GM23248 (cell line): ENCODE measurements around the gene OIP5. TPM values are rescaled to one million over a fixed set of nuclear protein-coding genes. Genes with fewer than 3 reads are reported as not detected.
"Not testable (repeated sequence)": the region's sequence is repeated elsewhere in the genome, so short reads cannot be mapped to it uniquely, and the experiment has no call there.

Source experiments
- DNase-seq: peaks from one replicate; pipeline ENCODE4 v3.0.0-alpha.2; 2015
- H2AFZ ChIP-seq: fragments of 200-600 bp; sonication (generic); 2 replicates; pipeline ENCODE4 v1.6.1; 2016; ENCODE audit warnings: antibody characterized with exemption
- H3F3A ChIP-seq: fragments of 200-600 bp; sonication (generic); 2 replicates; pipeline ENCODE4 v1.6.1; 2016; ENCODE audit warnings: mild to moderate bottlenecking, antibody characterized with exemption, mixed run types; ENCODE audit not compliant: insufficient read depth
- H3K27ac ChIP-seq: fragments of 200-600 bp; sonication (generic); 2 replicates; pipeline ENCODE4 v1.5.1; 2016; ENCODE audit warnings: mild to moderate bottlenecking
- H3K27me3 ChIP-seq: fragments of 200-600 bp; sonication (generic); replicated peaks from 2 replicates; pipeline ENCODE4 v1.6.1; 2016; ENCODE audit warnings: mild to moderate bottlenecking; ENCODE audit not compliant: insufficient read depth
- H3K36me3 ChIP-seq: fragments of 200-600 bp; sonication (generic); 2 replicates; pipeline ENCODE4 v1.6.1; 2016; ENCODE audit warnings: low read depth, mild to moderate bottlenecking
- H3K4me1 ChIP-seq: fragments of 200-600 bp; sonication (generic); 2 replicates; pipeline ENCODE4 v1.6.1; 2016; ENCODE audit warnings: mild to moderate bottlenecking; ENCODE audit not compliant: insufficient read depth
- H3K4me2 ChIP-seq: fragments of 200-600 bp; sonication (generic); one replicate; pipeline ENCODE4 v1.6.1; 2016; ENCODE audit warnings: mild to moderate bottlenecking; ENCODE audit not compliant: unreplicated experiment
- H3K4me3 ChIP-seq: fragments of 200-600 bp; sonication (generic); 2 replicates; pipeline ENCODE4 v1.5.1; 2016; ENCODE audit warnings: mild to moderate bottlenecking
- H3K79me2 ChIP-seq: fragments of 200-600 bp; sonication (generic); 2 replicates; pipeline ENCODE4 v1.6.1; 2016; ENCODE audit warnings: mild to moderate bottlenecking; ENCODE audit not compliant: insufficient read depth
- H3K9ac ChIP-seq: fragments of 200-600 bp; sonication (generic); 2 replicates; pipeline ENCODE4 v1.6.1; 2016; ENCODE audit warnings: mild to moderate bottlenecking
- H3K9me2 ChIP-seq: fragments of 200-600 bp; sonication (generic); 2 replicates; pipeline ENCODE4 v1.6.1; 2016; ENCODE audit warnings: mixed run types, mild to moderate bottlenecking, moderate library complexity; ENCODE audit not compliant: insufficient read depth
- H3K9me3 ChIP-seq: fragments of 200-600 bp; sonication (generic); one replicate; pipeline ENCODE4 v1.6.1; 2017; ENCODE audit warnings: low read depth
- H4K20me1 ChIP-seq: fragments of 200-600 bp; sonication (generic); 2 replicates; pipeline ENCODE4 v1.6.0; 2016; ENCODE audit not compliant: insufficient read depth
- EZH2 ChIP-seq: fragments of 200-600 bp; sonication (generic); IDR thresholded peaks from 2 replicates; pipeline ENCODE4 v1.6.1; 2018; ENCODE audit warnings: antibody characterized with exemption, mild to moderate bottlenecking; ENCODE audit not compliant: insufficient read depth, poor library complexity, severe bottlenecking
- EZH2phosphoT487 ChIP-seq: fragments of 200-600 bp; sonication (generic); IDR thresholded peaks from 2 replicates; pipeline ENCODE4 v1.6.1; 2018; ENCODE audit warnings: antibody characterized with exemption, moderate library complexity, mild to moderate bottlenecking, low read depth; ENCODE audit not compliant: insufficient read depth
- WGBS, 2 experiments: methylation state at CpG; one replicate each; pipeline ENCODE4 v1.1.6; 2015 to 2017; ENCODE audit warnings: low lambda C conversion rate in 2 of 2, low coverage in 1 of 2; ENCODE audit errors: missing lambda C conversion rate in 2 of 2; 5-methylcytosine and 5-hydroxymethylcytosine counted together
- in situ Hi-C: fragments of 300-500 bp; cut with MboI; formaldehyde crosslinking; loops from 2 replicates; pipeline ENCODE4 v1.15.0; 2020
- polyA plus RNA-seq: library from polyadenylated mRNA; unstranded; fragments of >200 nt; fragmentation: Nextera tagmentation; extraction: Ambion mirVana; gene quantifications from 2 replicates; pipeline ENCODE4 v1.2.1, GENCODE V29; 2016
- total RNA-seq: library from RNA; depleted of rRNA; stranded (reverse); fragments of >200 nt; shearing (Covaris generic); gene quantifications from 2 replicates; pipeline ENCODE4 v1.2.3, GENCODE V29; 2014; rRNA removed

OIP5 gene
- total and polyA plus RNA-seq, 2 experiments from 2014 or later: 7.3 to 7.8 TPM

GRCh38 chr15:41263891-41264351 is 68.5 kb downstream of the OIP5 start:
- Histone ChIP-seq H3K27ac (no peak overlapping the region), H3K79me2 (no peaks in the 10 kb centered on the region), H3K36me3 (peaks cover 5% of the 10 kb centered on the region; the same call in 1 of the 2 replicates), H3K27me3 (no peaks in the 10 kb centered on the region), H3F3A (0 out of 2 replicates have a peak, but pooled peaks cover 6% of the 10 kb centered on the region), H2AFZ (no peak overlapping the region), H3K4me3 (no peak overlapping the region), H3K9me2 (no peaks in the 10 kb centered on the region), H3K4me2 (no peak overlapping the region), H3K9ac (no peak overlapping the region), H3K4me1 (no peaks in the 10 kb centered on the region), H4K20me1 (no peaks in the 10 kb centered on the region), H3K9me3 (no peaks in the 10 kb centered on the region)
- TF ChIP-seq EZH2 (no peak), EZH2phosphoT487 (no peak)
- peak; percentile 4 for DNase-seq
- in situ Hi-C loops: no loop called here
- 77 to 78% methylated on average over 6 of the region's 6 CpGs for WGBS, 2 experiments

DNA sequence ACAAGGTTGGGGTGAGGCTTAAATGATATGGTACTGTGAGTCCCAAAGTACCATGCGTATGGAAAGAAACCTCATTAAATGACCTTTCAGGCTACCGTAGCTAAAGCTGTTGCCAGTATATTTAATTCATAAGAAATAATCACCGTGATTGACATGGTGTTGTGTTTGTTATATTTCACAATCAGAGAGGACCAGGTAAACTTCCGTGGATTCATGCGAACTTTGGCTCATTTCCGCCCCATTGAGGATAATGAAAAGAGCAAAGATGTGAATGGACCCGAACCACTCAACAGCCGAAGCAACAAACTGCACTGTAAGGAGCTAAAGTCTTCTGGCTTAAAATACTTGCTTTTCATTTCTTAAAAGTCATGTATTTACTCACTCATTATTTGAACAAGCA is 69.8 kb downstream of the OIP5 start:
- TF ChIP-seq EZH2phosphoT487 (no peak), EZH2 (no peak)
- no peak overlapping the region for H3K27ac ChIP-seq
- H3F3A ChIP-seq: peaks cover 12% of the 10 kb centered on the region; the same call in 1 of the 2 replicates
- in situ Hi-C loops: no loop called here
- H3K79me2 ChIP-seq: no peaks in the 10 kb centered on the region
- H3K4me1 ChIP-seq: no peaks in the 10 kb centered on the region
- no peak overlapping the region for H3K4me2 ChIP-seq
- H4K20me1 ChIP-seq: no peaks in the 10 kb centered on the region
- no peak overlapping the region for H2AFZ ChIP-seq
- 88 to 94% methylated on average over 8 of the region's 8 CpGs for WGBS, 2 experiments
- H3K27me3 ChIP-seq: no peaks in the 10 kb centered on the region
- no peak overlapping the region for H3K9ac ChIP-seq
- no peaks in the 10 kb centered on the region for H3K9me3 ChIP-seq
- peaks cover 16% of the 10 kb centered on the region for H3K36me3 ChIP-seq
- no peaks in the 10 kb centered on the region for H3K9me2 ChIP-seq
- no peak overlapping the region for H3K4me3 ChIP-seq
- no peak for DNase-seq

DNA sequence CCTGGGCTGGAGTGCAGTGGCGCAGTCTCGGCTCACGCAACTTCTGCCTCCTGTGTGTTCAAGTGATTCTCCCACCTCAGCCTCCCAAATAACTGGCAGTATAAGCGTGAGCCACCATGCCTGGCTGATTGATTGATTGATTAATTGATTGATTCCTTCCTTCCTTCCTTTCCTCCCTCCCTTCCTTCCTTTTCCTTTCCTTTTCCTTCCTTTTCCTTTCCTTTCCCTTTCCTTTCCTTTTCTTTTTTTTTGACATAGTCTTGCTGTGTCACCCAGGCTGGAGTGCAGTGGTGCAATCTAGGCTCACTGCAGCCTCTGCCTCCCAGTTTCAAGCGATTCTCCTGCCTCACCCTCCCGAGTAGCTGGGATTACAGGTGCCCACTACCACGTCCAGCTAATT is 71.5 kb downstream of the OIP5 start:
- H3K27ac ChIP-seq, H3K4me1 ChIP-seq, H3K4me2 ChIP-seq, DNase-seq, in situ Hi-C loops, H3K9me3 ChIP-seq, H3K79me2 ChIP-seq, H4K20me1 ChIP-seq, H3K27me3 ChIP-seq, H2AFZ ChIP-seq, H3K4me3 ChIP-seq, H3K9me2 ChIP-seq, H3K9ac ChIP-seq: not testable (repeated sequence)
- WGBS, 2 experiments: 96% methylated on average over 7 of the region's 7 CpGs
- Histone ChIP-seq H3F3A (peaks cover 20% of the 10 kb centered on the region; the same call in 1 of the 2 replicates), H3K36me3 (peaks cover 19% of the 10 kb centered on the region)

GRCh38 chr15:41259546-41260189 is 72.7 kb downstream of the OIP5 start:
- Histone ChIP-seq H3K36me3 (peaks cover 19% of the 10 kb centered on the region), H3F3A (peaks cover 20% of the 10 kb centered on the region; the same call in 1 of the 2 replicates), H2AFZ (no peak overlapping the region), H3K4me2 (no peak overlapping the region), H3K79me2 (no peaks in the 10 kb centered on the region), H3K9me3 (no peaks in the 10 kb centered on the region), H3K9ac (no peak overlapping the region), H3K4me1 (peaks cover 7% of the 10 kb centered on the region; the same call in 1 of the 2 replicates), H3K27ac (no peak overlapping the region), H3K9me2 (no peaks in the 10 kb centered on the region), H4K20me1 (no peaks in the 10 kb centered on the region), H3K27me3 (no peaks in the 10 kb centered on the region), H3K4me3 (no peak overlapping the region)
- TF ChIP-seq EZH2 (no peak), EZH2phosphoT487 (no peak)
- in situ Hi-C loops: no loop called here
- 90 to 94% methylated on average over 12 of the region's 12 CpGs for WGBS, 2 experiments
- DNase-seq: no peak

Other genes with a start within 250 kb of the OIP5 start
- gene INO80, start 216.3 kb downstream of the OIP5 start, total RNA-seq: 25.9 and 40.0 TPM in 2 replicates
- gene INO80, start 216.3 kb downstream of the OIP5 start, polyA plus RNA-seq: 4.6 and 5.3 TPM in 2 replicates
- gene EXD1, start 101.8 kb downstream of the OIP5 start, total RNA-seq: not detected in 2 replicates
- not detected in 2 replicates for gene EXD1, start 101.8 kb downstream of the OIP5 start, polyA plus RNA-seq
- gene CHP1, start 101.3 kb downstream of the OIP5 start, total RNA-seq: 70.9 and 85.5 TPM in 2 replicates
- gene CHP1, start 101.3 kb downstream of the OIP5 start, polyA plus RNA-seq: 86.2 and 93.6 TPM in 2 replicates
- gene NUSAP1, start 290 bp upstream of the OIP5 start, total RNA-seq: 33.3 and 77.9 TPM in 2 replicates
- gene NUSAP1, start 290 bp upstream of the OIP5 start, polyA plus RNA-seq: 43.1 and 47.1 TPM in 2 replicates
- gene NDUFAF1, start 69.9 kb upstream of the OIP5 start, total RNA-seq: 18.8 and 27.3 TPM in 2 replicates
- 32.0 and 33.9 TPM in 2 replicates for gene NDUFAF1, start 69.9 kb upstream of the OIP5 start, polyA plus RNA-seq
- gene RTF1, start 84.5 kb upstream of the OIP5 start, total RNA-seq: 16.3 and 20.5 TPM in 2 replicates
- 58.6 and 61.7 TPM in 2 replicates for gene RTF1, start 84.5 kb upstream of the OIP5 start, polyA plus RNA-seq
- gene ITPKA, start 161.3 kb upstream of the OIP5 start, total RNA-seq: 0.43 and 7.7 TPM in 2 replicates
- 0.14 TPM in 1 of 2 replicates, not detected in the other for gene ITPKA, start 161.3 kb upstream of the OIP5 start, polyA plus RNA-seq
- not detected in 2 replicates for gene LTK, start 181.2 kb upstream of the OIP5 start, total RNA-seq
- gene LTK, start 181.2 kb upstream of the OIP5 start, polyA plus RNA-seq: not detected in 2 replicates
- 15.7 and 16.5 TPM in 2 replicates for gene RPAP1, start 211.7 kb upstream of the OIP5 start, total RNA-seq
- 10.7 and 11.4 TPM in 2 replicates for gene RPAP1, start 211.7 kb upstream of the OIP5 start, polyA plus RNA-seq
- gene TYRO3, start 226.6 kb upstream of the OIP5 start, total RNA-seq: 5.2 and 7.5 TPM in 2 replicates
- 7.9 and 8.8 TPM in 2 replicates for gene TYRO3, start 226.6 kb upstream of the OIP5 start, polyA plus RNA-seq